Nephron (organoid): Measurements from ENCODE around the gene ZBTB33.

Experiments
- H3K27ac Mint-ChIP-seq, 3 experiments: 2 replicates each; pipeline ENCODE4 v1.8.0; 2020; ENCODE audit warnings: mixed read lengths in 3 of 3, mild to moderate bottlenecking in 2 of 3, moderate library complexity in 1 of 3
- H3K27me3 Mint-ChIP-seq: 2 replicates; pipeline ENCODE4 v1.8.0; 2021; ENCODE audit warnings: low read depth, mild to moderate bottlenecking, moderate library complexity, mixed read lengths
- H3K36me3 Mint-ChIP-seq: 2 replicates; pipeline ENCODE4 v1.8.0; 2020; ENCODE audit warnings: low read depth, mixed read lengths
- H3K4me1 Mint-ChIP-seq: 2 replicates; pipeline ENCODE4 v1.8.0; 2020; ENCODE audit warnings: mixed read lengths
- H3K4me3 Mint-ChIP-seq, 3 experiments: 2 replicates each; pipeline ENCODE4 v1.8.0; 2020; ENCODE audit warnings: mild to moderate bottlenecking in 3 of 3, mixed read lengths in 3 of 3, moderate library complexity in 2 of 3
- H3K9me3 Mint-ChIP-seq: 2 replicates; pipeline ENCODE4 v1.8.0; 2020; ENCODE audit warnings: mixed read lengths
- TF ChIP-seq, protein P1 (sequence below), 3 experiments: fragments of 200-600 bp; sonication (generic); IDR thresholded peaks; one replicate each; pipeline ENCODE4 v1.5.0; 2021; ENCODE audit warnings: antibody characterized with exemption in 3 of 3; ENCODE audit not compliant: unreplicated experiment in 3 of 3

Gene ZBTB33

DNA sequence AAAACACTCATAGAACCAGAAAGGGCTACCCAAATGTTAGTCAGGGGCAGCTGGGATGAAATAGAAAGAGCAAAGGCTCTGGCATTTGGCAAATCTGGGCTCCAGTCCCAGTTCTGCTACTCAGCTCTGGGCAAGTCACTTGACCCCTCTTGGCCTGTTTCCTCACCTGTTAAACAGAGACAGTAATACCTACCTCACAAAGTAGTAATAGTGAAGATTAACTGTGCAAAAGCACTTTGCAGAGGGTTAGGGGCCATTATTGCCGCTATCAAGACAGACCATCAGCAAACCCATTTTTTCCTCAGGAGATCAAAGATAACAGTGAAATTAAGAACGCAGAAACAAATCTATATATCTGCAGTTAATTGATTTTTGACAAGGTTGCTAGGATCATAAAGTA lies 20.6 kb downstream of the ZBTB33 start:
- Mint-ChIP-seq H3K4me3 (no peak overlapping the region), H3K9me3 (no peaks in the 10 kb centered on the region), H3K4me1 (no peaks in the 10 kb centered on the region), H3K27ac (no peak overlapping the region), H3K36me3 (no peaks in the 10 kb centered on the region), H3K27me3 (no peaks in the 10 kb centered on the region)
- TF ChIP-seq, protein P1, sequence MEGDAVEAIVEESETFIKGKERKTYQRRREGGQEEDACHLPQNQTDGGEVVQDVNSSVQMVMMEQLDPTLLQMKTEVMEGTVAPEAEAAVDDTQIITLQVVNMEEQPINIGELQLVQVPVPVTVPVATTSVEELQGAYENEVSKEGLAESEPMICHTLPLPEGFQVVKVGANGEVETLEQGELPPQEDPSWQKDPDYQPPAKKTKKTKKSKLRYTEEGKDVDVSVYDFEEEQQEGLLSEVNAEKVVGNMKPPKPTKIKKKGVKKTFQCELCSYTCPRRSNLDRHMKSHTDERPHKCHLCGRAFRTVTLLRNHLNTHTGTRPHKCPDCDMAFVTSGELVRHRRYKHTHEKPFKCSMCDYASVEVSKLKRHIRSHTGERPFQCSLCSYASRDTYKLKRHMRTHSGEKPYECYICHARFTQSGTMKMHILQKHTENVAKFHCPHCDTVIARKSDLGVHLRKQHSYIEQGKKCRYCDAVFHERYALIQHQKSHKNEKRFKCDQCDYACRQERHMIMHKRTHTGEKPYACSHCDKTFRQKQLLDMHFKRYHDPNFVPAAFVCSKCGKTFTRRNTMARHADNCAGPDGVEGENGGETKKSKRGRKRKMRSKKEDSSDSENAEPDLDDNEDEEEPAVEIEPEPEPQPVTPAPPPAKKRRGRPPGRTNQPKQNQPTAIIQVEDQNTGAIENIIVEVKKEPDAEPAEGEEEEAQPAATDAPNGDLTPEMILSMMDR (IDR thresholded peaks at IDR 0.05; ENCODE audit: unreplicated experiment in 3 of 3) = no peak

DNA sequence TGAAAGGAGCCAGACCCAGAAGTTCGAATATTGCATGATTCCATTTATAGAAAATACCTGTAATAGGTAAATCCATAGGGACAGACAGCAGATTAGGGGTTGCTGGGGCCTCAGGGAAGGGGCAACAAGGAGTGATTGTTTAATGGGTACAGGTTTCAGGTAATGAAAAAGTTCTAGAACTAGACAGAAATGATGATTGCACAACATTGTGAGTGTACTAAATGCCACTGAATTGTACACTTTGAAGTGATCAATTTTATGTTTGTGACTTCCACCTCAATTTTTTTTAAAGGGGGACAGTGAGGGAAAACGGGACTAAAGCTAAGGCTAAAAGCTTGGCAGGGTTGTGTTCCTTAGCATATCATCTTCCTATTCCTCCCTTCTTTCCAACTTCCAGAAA lies 23.5 kb downstream of the ZBTB33 start:
- H3K9me3 Mint-ChIP-seq = no peaks in the 10 kb centered on the region
- H3K36me3 Mint-ChIP-seq = no peaks in the 10 kb centered on the region
- no peaks in the 10 kb centered on the region for H3K4me1 Mint-ChIP-seq
- H3K27ac Mint-ChIP-seq = no peak overlapping the region
- TF ChIP-seq, protein P1 (IDR thresholded peaks at IDR 0.05; ENCODE audit: unreplicated experiment in 3 of 3) = no peak
- H3K27me3 Mint-ChIP-seq = no peaks in the 10 kb centered on the region
- no peak overlapping the region for H3K4me3 Mint-ChIP-seq

DNA sequence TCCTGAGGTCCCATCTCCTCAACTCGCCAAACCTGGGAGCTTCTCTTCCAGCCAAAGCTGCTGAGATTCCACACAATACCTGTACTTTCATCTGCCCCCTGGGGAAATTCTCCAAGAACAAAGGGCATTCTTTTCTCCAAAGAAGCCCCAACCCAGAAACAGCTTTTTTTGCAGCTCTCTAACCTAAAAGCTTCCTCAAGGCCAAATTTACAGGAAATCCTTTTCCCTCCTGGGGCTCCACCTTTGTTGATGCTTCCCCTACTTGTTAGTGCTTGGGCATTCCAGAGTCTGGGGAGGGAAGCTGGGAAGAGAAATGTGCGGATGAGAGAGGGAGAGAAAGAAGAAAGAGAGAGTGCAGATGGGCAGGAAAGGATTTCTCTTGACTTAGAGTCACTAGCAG lies 24.3 kb downstream of the ZBTB33 start:
- H3K4me1 Mint-ChIP-seq = no peaks in the 10 kb centered on the region
- TF ChIP-seq, protein P1 (IDR thresholded peaks at IDR 0.05; ENCODE audit: unreplicated experiment in 3 of 3) = no peak
- H3K9me3 Mint-ChIP-seq = no peaks in the 10 kb centered on the region
- H3K36me3 Mint-ChIP-seq = no peaks in the 10 kb centered on the region
- H3K27me3 Mint-ChIP-seq = no peaks in the 10 kb centered on the region
- no peak overlapping the region for H3K27ac Mint-ChIP-seq
- H3K4me3 Mint-ChIP-seq = no peak overlapping the region

DNA sequence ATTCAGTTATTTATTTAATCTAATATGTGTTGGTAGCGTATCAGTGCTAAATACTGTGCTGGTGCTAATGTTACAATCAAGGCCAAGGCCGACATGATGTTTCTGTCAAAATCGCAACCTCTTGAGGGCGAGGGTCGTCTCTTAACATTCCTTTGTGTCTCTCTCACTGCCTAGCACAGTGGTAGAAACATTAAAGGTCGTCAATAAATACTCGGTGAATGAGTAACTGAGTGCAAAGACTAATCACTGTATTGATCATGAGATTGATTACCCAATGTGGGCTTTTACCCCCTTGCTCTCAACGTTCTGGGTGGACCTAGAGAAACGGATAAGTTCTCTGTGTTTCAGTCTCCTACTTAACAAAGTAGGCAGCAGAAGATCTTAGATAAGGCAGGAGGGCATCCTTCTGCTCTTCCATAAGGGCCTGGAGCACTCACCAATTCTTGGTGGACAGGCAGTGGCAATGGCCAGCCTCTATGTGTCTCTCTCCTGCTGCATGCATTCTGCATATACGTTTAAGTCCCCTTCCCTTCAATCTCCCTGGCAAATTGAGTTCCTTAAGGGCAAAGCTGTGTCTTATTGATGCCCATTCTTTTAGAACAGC lies 30.5 kb downstream of the ZBTB33 start:
- TF ChIP-seq, protein P1 (IDR thresholded peaks at IDR 0.05; ENCODE audit: unreplicated experiment in 3 of 3) = no peak
- H3K27ac Mint-ChIP-seq = no peak overlapping the region
- H3K27me3 Mint-ChIP-seq = no peaks in the 10 kb centered on the region
- H3K4me3 Mint-ChIP-seq = no peak overlapping the region
- H3K4me1 Mint-ChIP-seq = no peaks in the 10 kb centered on the region
- H3K9me3 Mint-ChIP-seq = no peaks in the 10 kb centered on the region
- no peaks in the 10 kb centered on the region for H3K36me3 Mint-ChIP-seq

GRCh38 chrX:120281761-120282160 lies 31.1 kb downstream of the ZBTB33 start:
- TF ChIP-seq, protein P1 (IDR thresholded peaks at IDR 0.05; ENCODE audit: unreplicated experiment in 3 of 3) = no peak
- H3K27ac Mint-ChIP-seq = no peak overlapping the region
- H3K4me3 Mint-ChIP-seq = no peak overlapping the region
- H3K36me3 Mint-ChIP-seq = no peaks in the 10 kb centered on the region
- no peaks in the 10 kb centered on the region for H3K4me1 Mint-ChIP-seq
- no peaks in the 10 kb centered on the region for H3K27me3 Mint-ChIP-seq
- no peaks in the 10 kb centered on the region for H3K9me3 Mint-ChIP-seq

- Mint-ChIP-seq H3K27me3 (no peaks in the 10 kb centered on the region), H3K4me3 (no peak overlapping the region), H3K27ac (no peak overlapping the region), H3K4me1 (no peaks in the 10 kb centered on the region), H3K9me3 (no peaks in the 10 kb centered on the region), H3K36me3 (no peaks in the 10 kb centered on the region)
- TF ChIP-seq, protein P1 (IDR thresholded peaks at IDR 0.05; ENCODE audit: unreplicated experiment in 3 of 3) = no peak
Observed at GRCh38 chrX:120282697-120283096, 32.1 kb downstream of the ZBTB33 start.
